Left ventricle myocardium inferior (tissue), 1 donor: ENCODE data around the gene FSD1. TPM values are rescaled to one million over a fixed set of nuclear protein-coding genes. Genes with fewer than 3 reads are reported as not detected.

Experiments
- DNase-seq: peaks from one replicate; pipeline ENCODE4 v3.0.0-alpha.2; 2020
- H3K27ac ChIP-seq: fragments of 200-600 bp; replicated peaks from 2 replicates; pipeline ENCODE4 v1.8.0; 2021
- H3K27me3 ChIP-seq: fragments of 200-600 bp; 2 replicates; pipeline ENCODE4 v1.8.0; 2021; ENCODE audit warnings: low read depth
- H3K36me3 ChIP-seq: fragments of 200-600 bp; 2 replicates; pipeline ENCODE4 v1.8.0; 2021
- H3K4me1 ChIP-seq: fragments of 200-600 bp; 2 replicates; pipeline ENCODE4 v1.8.0; 2021
- H3K4me3 ChIP-seq: fragments of 200-600 bp; 2 replicates; pipeline ENCODE4 v1.8.0; 2021; ENCODE audit warnings: mild to moderate bottlenecking, moderate library complexity
- H3K9me3 ChIP-seq: fragments of 200-600 bp; replicated peaks from 2 replicates; pipeline ENCODE4 v1.8.0; 2021
- CTCF ChIP-seq: fragments of 200-600 bp; IDR thresholded peaks from 2 replicates; pipeline ENCODE4 v1.8.0; 2021; ENCODE audit warnings: antibody characterized with exemption, mild to moderate bottlenecking, borderline replicate concordance
- intact Hi-C: fragments of 100-400 bp; cut with micrococcal nuclease; formaldehyde crosslinking; loops from one replicate; pipeline ENCODE4 v1.11.0; 2022
- total RNA-seq: library from RNA; stranded (reverse); fragmentation: NEBNext Ultra II Directional; extraction: Animal tissue kit (Norgen Biotek cat#: 25700); gene quantifications from one replicate; pipeline ENCODE4 v1.2.1, GENCODE V29; 2021
- donor health status: DM: no; HTN: yes; CAD: no; lungs with severe emphysema.

The FSD1 gene
- total RNA-seq, 1 donor from 2014 or later = not detected

GRCh38 chr19:4366666-4367335, 62.4 kb downstream of the FSD1 start:
- DNase-seq = no peak
- Histone ChIP-seq H3K27ac (no peak overlapping the region), H3K27me3 (no peaks in the 10 kb centered on the region), H3K4me1 (peaks cover 53% of the 10 kb centered on the region), H3K36me3 (peaks cover 50% of the 10 kb centered on the region), H3K9me3 (no peaks in the 10 kb centered on the region), H3K4me3 (no peak overlapping the region)
- no peak for TF ChIP-seq CTCF
- intact Hi-C loops = no loop called here

GRCh38 chr19:4367336-4367723, 62.9 kb downstream of the FSD1 start:
- Histone ChIP-seq H3K4me1 (peaks cover 58% of the 10 kb centered on the region), H3K9me3 (no peaks in the 10 kb centered on the region), H3K27me3 (no peaks in the 10 kb centered on the region), H3K27ac (no peak overlapping the region), H3K4me3 (no peak overlapping the region), H3K36me3 (peaks cover 44% of the 10 kb centered on the region)
- no peak for DNase-seq
- intact Hi-C loops = no loop called here
- TF ChIP-seq CTCF = no peak

- no peak for TF ChIP-seq CTCF
- DNase-seq = no peak
- Histone ChIP-seq H3K4me1 (peaks cover 63% of the 10 kb centered on the region), H3K27ac (peak overlapping the region; percentile 85), H3K9me3 (no peaks in the 10 kb centered on the region), H3K36me3 (peaks cover 40% of the 10 kb centered on the region), H3K27me3 (no peaks in the 10 kb centered on the region), H3K4me3 (peak overlapping the region; percentile 1)
- intact Hi-C loops = no loop called here
These were observed 63.4 kb downstream of the FSD1 start for GRCh38 chr19:4367781-4368127.

- Histone ChIP-seq H3K36me3 (peaks cover 35% of the 10 kb centered on the region), H3K9me3 (no peaks in the 10 kb centered on the region), H3K4me3 (peak overlapping the region; percentile 1), H3K27me3 (no peaks in the 10 kb centered on the region), H3K4me1 (peaks cover 68% of the 10 kb centered on the region), H3K27ac (peak overlapping the region; percentile 85)
- intact Hi-C loops = no loop called here
- no peak for DNase-seq
- no peak for TF ChIP-seq CTCF
These were observed 63.9 kb downstream of the FSD1 start for GRCh38 chr19:4368128-4368820.

- H3K4me3 ChIP-seq = peak overlapping the region; percentile 50
- TF ChIP-seq CTCF = no peak
- H3K27me3 ChIP-seq = no peaks in the 10 kb centered on the region
- H3K4me1 ChIP-seq = peaks cover 78% of the 10 kb centered on the region
- peak overlapping the region; percentile 85 for H3K27ac ChIP-seq
- no peaks in the 10 kb centered on the region for H3K9me3 ChIP-seq
- intact Hi-C loops = no loop called here
- H3K36me3 ChIP-seq = peaks cover 25% of the 10 kb centered on the region
- DNase-seq = peak; percentile 46
These were observed 64.9 kb downstream of the FSD1 start for GRCh38 chr19:4369109-4369887.
